Adrenal gland (tissue), 5 donors: Measurements from ENCODE around the gene UTF1.

Experiments used
- POLR2A ChIP-seq, 2 donors: fragments of 450-650 bp; IDR thresholded peaks; one replicate each; pipeline ENCODE4 v1.6.1; 2017; ENCODE audit warnings: antibody characterized with exemption in 2 of 2, mild to moderate bottlenecking in 2 of 2, moderate library complexity in 1 of 2
- TF ChIP-seq, protein P1 (sequence below), 6 experiments: fragments of 450-650 bp in 4 of 6; fragments of 200-600 bp in 2 of 6; sonication (generic) in 1 of 6; IDR thresholded peaks; 1 replicate in 5 of 6; 2 replicates in 1 of 6; pipeline versions ENCODE4 v1.5.1 to v1.8.0; 2016 to 2021; ENCODE audit warnings: antibody characterized with exemption in 6 of 6, mild to moderate bottlenecking in 2 of 6, moderate library complexity in 1 of 6
- donor health status: DM: no; HTN: no; CAD: no.

- TF ChIP-seq, protein P1, sequence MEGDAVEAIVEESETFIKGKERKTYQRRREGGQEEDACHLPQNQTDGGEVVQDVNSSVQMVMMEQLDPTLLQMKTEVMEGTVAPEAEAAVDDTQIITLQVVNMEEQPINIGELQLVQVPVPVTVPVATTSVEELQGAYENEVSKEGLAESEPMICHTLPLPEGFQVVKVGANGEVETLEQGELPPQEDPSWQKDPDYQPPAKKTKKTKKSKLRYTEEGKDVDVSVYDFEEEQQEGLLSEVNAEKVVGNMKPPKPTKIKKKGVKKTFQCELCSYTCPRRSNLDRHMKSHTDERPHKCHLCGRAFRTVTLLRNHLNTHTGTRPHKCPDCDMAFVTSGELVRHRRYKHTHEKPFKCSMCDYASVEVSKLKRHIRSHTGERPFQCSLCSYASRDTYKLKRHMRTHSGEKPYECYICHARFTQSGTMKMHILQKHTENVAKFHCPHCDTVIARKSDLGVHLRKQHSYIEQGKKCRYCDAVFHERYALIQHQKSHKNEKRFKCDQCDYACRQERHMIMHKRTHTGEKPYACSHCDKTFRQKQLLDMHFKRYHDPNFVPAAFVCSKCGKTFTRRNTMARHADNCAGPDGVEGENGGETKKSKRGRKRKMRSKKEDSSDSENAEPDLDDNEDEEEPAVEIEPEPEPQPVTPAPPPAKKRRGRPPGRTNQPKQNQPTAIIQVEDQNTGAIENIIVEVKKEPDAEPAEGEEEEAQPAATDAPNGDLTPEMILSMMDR (IDR thresholded peaks at IDR 0.05): no peak
- no peak for TF ChIP-seq POLR2A (IDR thresholded peaks at IDR 0.05)
Observed at GRCh38 chr10:133196221-133196915, 33.6 kb upstream of the UTF1 start.
